HepG2 (cell line): ENCODE results near the gene IL6R. TPM values are rescaled to one million over a fixed set of nuclear protein-coding genes. Genes with fewer than 3 reads are reported as not detected.

Experiments used
- ATAC-seq: fragments of 200-7000 bp; cut with Tn5 transposase; 3 replicates; pipeline ENCODE4 v1.9.1; 2020; ENCODE audit warnings: mild to moderate bottlenecking, moderate library complexity
- BruUV-seq: library from RNA; stranded (reverse); fragments of 400-500 nt; replicated peaks from 2 replicates; lab custom pipeline; 2021; lab: Mats Ljungman, UMichigan
- CTCF ChIA-PET: fragments of 300-600 bp; formaldehyde crosslinking; extraction: SDS; loops from one replicate; lab custom pipeline; 2021; ENCODE audit warnings: low total read pairs, inconsistent platforms, low intra/inter-chr PET ratio; lab: Yijun Ruan, JAX
- POLR2A ChIA-PET: fragments of 350-600 bp; sonication (Branson Sonifier 250); formaldehyde crosslinking; loops from one replicate; lab custom pipeline; 2020; ENCODE audit warnings: antibody characterized with exemption, inconsistent platforms; lab: Yijun Ruan, JAX
- DNase-seq: peaks from one replicate; pipeline ENCODE4 v3.0.0-alpha.2; 2015; ENCODE audit warnings: low spot score
- FAIRE-seq: peaks from 3 replicates; lab custom pipeline; 2011; peaks lifted over from hg19 to GRCh38; lab: Jason Lieb, UNC
- H2AFZ ChIP-seq: one replicate; pipeline ENCODE4 v1.6.1; 2011; ENCODE audit warnings: low read length, inconsistent platforms
- H3K27ac ChIP-seq: fragments of 300-600 bp; 3 replicates; pipeline ENCODE4 v1.8.0; 2011; ENCODE audit warnings: mixed run types, mild to moderate bottlenecking, mixed read lengths, low read length, inconsistent platforms; ENCODE audit not compliant: insufficient read depth; ENCODE audit errors: extremely low read length
- H3K27me3 ChIP-seq, 2 experiments: fragments of 200-600 bp in 1 of 2; 2 replicates in 1 of 2; 3 replicates in 1 of 2; pipeline versions ENCODE4 v1.6.0 to v1.8.0; 2011; ENCODE audit warnings: low read length in 2 of 2, mild to moderate bottlenecking in 2 of 2, moderate library complexity in 2 of 2, inconsistent platforms in 1 of 2; ENCODE audit not compliant: insufficient read depth in 2 of 2, control insufficient read depth in 1 of 2
- H3K36me3 ChIP-seq, 2 experiments: fragments of 200-600 bp in 1 of 2; replicated peaks in 1 of 2; 2 replicates in 1 of 2; 3 replicates in 1 of 2; pipeline versions ENCODE4 v1.5.1 to v1.8.0; 2011; ENCODE audit warnings: low read length in 2 of 2, inconsistent platforms in 1 of 2; ENCODE audit not compliant: insufficient read depth in 2 of 2, control insufficient read depth in 1 of 2
- H3K4me1 ChIP-seq: 2 replicates; pipeline ENCODE4 v1.5.1; 2012; ENCODE audit warnings: low read length, inconsistent platforms; ENCODE audit not compliant: insufficient read depth
- H3K4me2 ChIP-seq: 2 replicates; pipeline ENCODE4 v1.6.0; 2011; ENCODE audit warnings: low read depth, low read length, inconsistent platforms
- H3K4me3 ChIP-seq, 3 experiments: fragments of 200-600 bp in 1 of 3; sonication (generic), shearing (Covaris generic) in 1 of 3; replicated peaks in 1 of 3; 2 replicates each; pipeline ENCODE4 v1.5.1; 2011 to 2016; ENCODE audit warnings: low read length in 3 of 3, inconsistent platforms in 2 of 3, low read depth in 2 of 3, mild to moderate bottlenecking in 2 of 3, control low read depth in 1 of 3, mixed read lengths in 1 of 3; ENCODE audit not compliant: insufficient read depth in 1 of 3
- H3K79me2 ChIP-seq: one replicate; pipeline ENCODE4 v1.6.1; 2011; ENCODE audit warnings: low read length, inconsistent platforms; ENCODE audit not compliant: insufficient read depth
- H3K9ac ChIP-seq: 2 replicates; pipeline ENCODE4 v1.6.0; 2011; ENCODE audit warnings: mild to moderate bottlenecking, low read depth, low read length, inconsistent platforms; ENCODE audit not compliant: insufficient read depth
- H3K9me3 ChIP-seq: 2 replicates; pipeline ENCODE4 v1.5.1; 2012; ENCODE audit warnings: mild to moderate bottlenecking, low read length
- H4K20me1 ChIP-seq: 2 replicates; pipeline ENCODE4 v1.6.0; 2011; ENCODE audit warnings: inconsistent platforms, mild to moderate bottlenecking, low read length, moderate library complexity; ENCODE audit not compliant: insufficient read depth
- ATAD3A ChIP-seq: sonication (generic); formaldehyde crosslinking; IDR thresholded peaks from 2 replicates; pipeline ENCODE4 v1.4.0; 2020; ENCODE audit warnings: missing genetic modification reagents
- CEBPG ChIP-seq: IDR thresholded peaks from 2 replicates; pipeline ENCODE4 v1.6.1; 2016
- HOXA3 ChIP-seq: sonication (generic); formaldehyde crosslinking; IDR thresholded peaks from 2 replicates; pipeline ENCODE4 v1.5.0; 2020; ENCODE audit warnings: missing genetic modification reagents
- JUND ChIP-seq: sonication (generic); formaldehyde crosslinking; IDR thresholded peaks from 2 replicates; pipeline ENCODE4 v1.8.0; 2022; ENCODE audit warnings: mild to moderate bottlenecking, missing genetic modification reagents
- KLF11 ChIP-seq: IDR thresholded peaks from 2 replicates; pipeline ENCODE4 v1.6.1; 2016; ENCODE audit warnings: missing compliant biosample characterization
- MEF2D ChIP-seq: sonication (generic); formaldehyde crosslinking; IDR thresholded peaks from 2 replicates; pipeline ENCODE4 v1.5.1; 2020; ENCODE audit warnings: mild to moderate bottlenecking, missing genetic modification reagents
- MXD4 ChIP-seq: IDR thresholded peaks from 2 replicates; pipeline ENCODE4 v1.6.1; 2016; ENCODE audit warnings: mild to moderate bottlenecking, missing biosample characterization, missing genetic modification reagents
- NR2F6 ChIP-seq, 2 experiments: IDR thresholded peaks; 2 replicates each; pipeline ENCODE4 v1.6.1; 2016; ENCODE audit warnings: antibody characterized with exemption in 1 of 2, mild to moderate bottlenecking in 1 of 2
- SMAD1 ChIP-seq: sonication (generic); formaldehyde crosslinking; IDR thresholded peaks from 2 replicates; pipeline ENCODE4 v1.4.0; 2020; ENCODE audit warnings: missing genetic modification reagents, low read depth, mild to moderate bottlenecking, borderline replicate concordance
- SMAD9 ChIP-seq: sonication (generic); formaldehyde crosslinking; IDR thresholded peaks from 2 replicates; pipeline ENCODE4 v1.5.1; 2020; ENCODE audit warnings: mild to moderate bottlenecking, missing genetic modification reagents
- ZBTB38 ChIP-seq: sonication (generic); formaldehyde crosslinking; IDR thresholded peaks from 2 replicates; pipeline ENCODE4 v1.5.1; 2020; ENCODE audit warnings: mild to moderate bottlenecking, missing genetic modification reagents
- ZNF101 ChIP-seq: sonication (generic); formaldehyde crosslinking; IDR thresholded peaks from 2 replicates; pipeline ENCODE4 v1.4.0; 2020; ENCODE audit warnings: mild to moderate bottlenecking, low read depth, missing genetic modification reagents, borderline replicate concordance
- ZNF24 ChIP-seq: fragments of 450-650 bp; IDR thresholded peaks from 2 replicates; pipeline ENCODE4 v1.6.1; 2017; ENCODE audit warnings: antibody characterized with exemption, mild to moderate bottlenecking
- ZNF674 ChIP-seq: sonication (generic); formaldehyde crosslinking; IDR thresholded peaks from 2 replicates; pipeline ENCODE4 v1.5.0; 2020; ENCODE audit warnings: low read depth, mild to moderate bottlenecking, missing genetic modification reagents
- ZNF703 ChIP-seq: sonication (generic); formaldehyde crosslinking; IDR thresholded peaks from 2 replicates; pipeline ENCODE4 v1.5.1; 2020; ENCODE audit warnings: missing genetic modification reagents, mild to moderate bottlenecking, moderate library complexity, borderline replicate concordance
- ZNF773 ChIP-seq: sonication (generic); formaldehyde crosslinking; IDR thresholded peaks from 2 replicates; pipeline ENCODE4 v1.4.0; 2020; ENCODE audit warnings: missing genetic modification reagents, borderline replicate concordance
- ZNF790 ChIP-seq: sonication (generic); formaldehyde crosslinking; IDR thresholded peaks from 2 replicates; pipeline ENCODE4 v1.8.0; 2022; ENCODE audit warnings: missing genetic modification reagents, mild to moderate bottlenecking, borderline replicate concordance
- WGBS: methylation state at CpG from one replicate; pipeline ENCODE4 v1.1.6; 2017; ENCODE audit warnings: low lambda C conversion rate; 5-methylcytosine and 5-hydroxymethylcytosine counted together
- in situ Hi-C: cut with HindIII; loops from 2 replicates; pipeline ENCODE4 v1.10.0; 2017; ENCODE audit warnings: low pct_unique_long_range_greater_than_20kb; ENCODE audit not compliant: extremely low pct_ligation_motif_present
- intact Hi-C: fragments of 100-400 bp; cut with micrococcal nuclease; formaldehyde crosslinking; loops from one replicate; pipeline ENCODE4 v1.10.0; 2022; ENCODE audit not compliant: unreplicated experiment
- polyA plus RNA-seq, 8 experiments: library from polyadenylated mRNA; depleted of rRNA in 3 of 8; stranded (reverse) in 7 of 8; unstranded in 1 of 8; fragments of >200 nt; fragmentation: Illumina TruSeq in 4 of 8; extraction: Trizol in 4 of 8; gene quantifications; 2 replicates each; pipeline versions ENCODE4 v1.2.1 to v1.2.3, GENCODE V29; 2011 to 2016; ENCODE audit warnings: low read depth in 4 of 8, missing spikeins in 1 of 8, mixed read lengths in 1 of 8; ENCODE audit not compliant: insufficient read depth in 1 of 8
- total RNA-seq, 5 experiments: library from RNA; depleted of rRNA; stranded (reverse); fragments of >200 nt; fragmentation: Illumina TruSeq; extraction: Trizol; gene quantifications; 2 replicates each; pipeline ENCODE4 v1.2.3, GENCODE V29; 2016; ENCODE audit warnings: low read depth in 1 of 5
- TF ChIP-seq, protein P1 (sequence below): sonication (generic); formaldehyde crosslinking; IDR thresholded peaks from 2 replicates; pipeline ENCODE4 v1.5.1; 2020; ENCODE audit warnings: mild to moderate bottlenecking, missing genetic modification reagents, moderate library complexity
- TF ChIP-seq, protein P2 (sequence below): sonication (generic); formaldehyde crosslinking; IDR thresholded peaks from 2 replicates; pipeline ENCODE4 v1.8.0; 2022; ENCODE audit warnings: mild to moderate bottlenecking, missing genetic modification reagents; ENCODE audit not compliant: insufficient replicate concordance
- TF ChIP-seq, protein P3 (sequence below): sonication (generic); formaldehyde crosslinking; conservative IDR thresholded peaks from 2 replicates; pipeline ENCODE4 v1.5.0; 2020; ENCODE audit warnings: missing genetic modification reagents

The IL6R gene
- total and polyA plus RNA-seq, 2 of the 13 experiments (the other 11 are each of a cell fraction or from before 2014, with no cell fraction given) = 5.0 to 24.5 TPM

DNA sequence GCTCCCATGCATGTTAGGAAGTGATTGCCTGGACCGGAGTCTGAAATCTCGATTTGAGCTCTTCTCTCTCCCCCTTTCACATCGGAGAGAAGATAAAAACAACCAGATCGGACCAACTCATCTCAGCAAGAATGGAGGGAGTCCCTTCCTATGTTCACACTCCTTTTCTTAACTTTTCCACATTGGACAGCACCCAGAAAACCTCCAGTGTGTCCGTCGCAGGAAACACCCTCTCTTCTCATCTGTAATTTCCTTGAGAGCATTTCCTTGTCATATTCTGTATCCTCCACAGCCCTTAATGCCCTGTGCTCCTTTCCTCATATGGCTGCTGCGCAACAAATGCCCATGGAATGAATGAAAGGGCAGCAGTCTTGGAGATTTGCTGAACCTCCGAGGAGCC lies 95.4 kb downstream of the IL6R start (continued):
- no peak for TF ChIP-seq JUND (CRISPR knock-in tag)
- TF ChIP-seq MXD4 (CRISPR knock-in tag) = no peak
- no peak for TF ChIP-seq ZNF674 (CRISPR knock-in tag)
- no peak for TF ChIP-seq ZNF703 (CRISPR knock-in tag)
- TF ChIP-seq ZNF790 (CRISPR knock-in tag) = no peak
- no peak for TF ChIP-seq ZNF773 (CRISPR knock-in tag)

DNA sequence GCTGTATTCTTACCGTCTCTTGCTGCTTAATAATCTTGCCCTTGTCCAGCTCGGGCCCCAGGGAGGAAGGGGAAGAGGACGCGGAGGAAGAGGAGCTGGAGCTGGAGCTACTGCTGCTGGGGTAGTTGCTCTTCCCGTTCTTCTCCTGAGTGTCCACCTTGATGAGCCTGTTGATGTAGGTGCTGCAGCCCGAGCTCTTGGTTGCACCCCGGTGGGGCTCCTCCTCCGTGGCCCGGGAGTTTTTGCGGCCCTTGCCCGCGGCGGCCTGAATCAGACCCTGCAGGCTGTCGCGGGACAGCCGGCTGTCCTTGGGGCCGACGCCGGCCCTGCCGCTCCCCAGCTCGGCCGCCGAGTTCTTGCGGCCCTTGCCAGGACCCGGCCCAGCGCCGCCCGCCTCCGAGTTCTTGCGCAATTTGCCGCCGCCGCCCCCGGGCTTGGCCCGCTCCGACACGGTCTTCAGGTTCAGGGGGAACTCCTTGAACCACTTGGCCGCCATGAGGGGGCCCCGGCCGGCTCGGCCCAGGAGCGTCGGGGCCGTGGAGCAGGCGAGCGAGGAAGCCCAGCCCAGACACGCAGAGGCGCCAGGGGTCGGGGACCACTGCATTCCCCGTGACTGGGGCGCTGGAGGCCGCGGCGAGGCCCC lies 96.4 kb downstream of the IL6R start:
- H3K27ac ChIP-seq = no peak overlapping the region
- BruUV-seq = no TSS peak
- whole genome bisulfite sequencing = 65% methylated on average over 4 of the region's 54 CpGs
- no peak for DNase-seq
- H3K4me3 ChIP-seq = peak overlapping the region in 1 of 3 experiments; percentile 52; a peak in 1 of 6 replicates
- no peaks in the 10 kb centered on the region for H3K79me2 ChIP-seq
- peak; percentile 76 for ATAC-seq
- no peak overlapping the region for H3K9ac ChIP-seq
- FAIRE-seq = no peak
- no peaks in the 10 kb centered on the region for H4K20me1 ChIP-seq
- ChIA-PET CTCF (no interaction called here), POLR2A (no interaction called here)
- intact Hi-C loops (no loop called here), in situ Hi-C loops (no loop called here)
- H3K36me3 ChIP-seq = no peaks in the 10 kb centered on the region
- peaks cover 5% of the 10 kb centered on the region; the same call in 1 of the 2 replicates for H3K9me3 ChIP-seq
- H3K4me1 ChIP-seq = peaks cover 8% of the 10 kb centered on the region
- H3K4me2 ChIP-seq = peak overlapping the region; percentile 36
- peaks cover 4 to 20% of the 10 kb centered on the region in 2 experiments for H3K27me3 ChIP-seq
- H2AFZ ChIP-seq = no peak overlapping the region
- no peak for TF ChIP-seq SMAD1
- TF ChIP-seq ZNF24 = no peak
- no peak for TF ChIP-seq ZBTB38 (CRISPR knock-in tag)
- TF ChIP-seq HOXA3 (CRISPR knock-in tag) = no peak
- TF ChIP-seq KLF11 (CRISPR knock-in tag) = no peak
- no peak for TF ChIP-seq SMAD9 (CRISPR knock-in tag)
- TF ChIP-seq, protein P1, sequence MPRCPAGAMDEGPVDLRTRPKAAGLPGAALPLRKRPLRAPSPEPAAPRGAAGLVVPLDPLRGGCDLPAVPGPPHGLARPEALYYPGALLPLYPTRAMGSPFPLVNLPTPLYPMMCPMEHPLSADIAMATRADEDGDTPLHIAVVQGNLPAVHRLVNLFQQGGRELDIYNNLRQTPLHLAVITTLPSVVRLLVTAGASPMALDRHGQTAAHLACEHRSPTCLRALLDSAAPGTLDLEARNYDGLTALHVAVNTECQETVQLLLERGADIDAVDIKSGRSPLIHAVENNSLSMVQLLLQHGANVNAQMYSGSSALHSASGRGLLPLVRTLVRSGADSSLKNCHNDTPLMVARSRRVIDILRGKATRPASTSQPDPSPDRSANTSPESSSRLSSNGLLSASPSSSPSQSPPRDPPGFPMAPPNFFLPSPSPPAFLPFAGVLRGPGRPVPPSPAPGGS (CRISPR knock-in tag) = no peak
- TF ChIP-seq, protein P2, sequence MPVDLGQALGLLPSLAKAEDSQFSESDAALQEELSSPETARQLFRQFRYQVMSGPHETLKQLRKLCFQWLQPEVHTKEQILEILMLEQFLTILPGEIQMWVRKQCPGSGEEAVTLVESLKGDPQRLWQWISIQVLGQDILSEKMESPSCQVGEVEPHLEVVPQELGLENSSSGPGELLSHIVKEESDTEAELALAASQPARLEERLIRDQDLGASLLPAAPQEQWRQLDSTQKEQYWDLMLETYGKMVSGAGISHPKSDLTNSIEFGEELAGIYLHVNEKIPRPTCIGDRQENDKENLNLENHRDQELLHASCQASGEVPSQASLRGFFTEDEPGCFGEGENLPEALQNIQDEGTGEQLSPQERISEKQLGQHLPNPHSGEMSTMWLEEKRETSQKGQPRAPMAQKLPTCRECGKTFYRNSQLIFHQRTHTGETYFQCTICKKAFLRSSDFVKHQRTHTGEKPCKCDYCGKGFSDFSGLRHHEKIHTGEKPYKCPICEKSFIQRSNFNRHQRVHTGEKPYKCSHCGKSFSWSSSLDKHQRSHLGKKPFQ = no peak
- TF ChIP-seq, protein P3, sequence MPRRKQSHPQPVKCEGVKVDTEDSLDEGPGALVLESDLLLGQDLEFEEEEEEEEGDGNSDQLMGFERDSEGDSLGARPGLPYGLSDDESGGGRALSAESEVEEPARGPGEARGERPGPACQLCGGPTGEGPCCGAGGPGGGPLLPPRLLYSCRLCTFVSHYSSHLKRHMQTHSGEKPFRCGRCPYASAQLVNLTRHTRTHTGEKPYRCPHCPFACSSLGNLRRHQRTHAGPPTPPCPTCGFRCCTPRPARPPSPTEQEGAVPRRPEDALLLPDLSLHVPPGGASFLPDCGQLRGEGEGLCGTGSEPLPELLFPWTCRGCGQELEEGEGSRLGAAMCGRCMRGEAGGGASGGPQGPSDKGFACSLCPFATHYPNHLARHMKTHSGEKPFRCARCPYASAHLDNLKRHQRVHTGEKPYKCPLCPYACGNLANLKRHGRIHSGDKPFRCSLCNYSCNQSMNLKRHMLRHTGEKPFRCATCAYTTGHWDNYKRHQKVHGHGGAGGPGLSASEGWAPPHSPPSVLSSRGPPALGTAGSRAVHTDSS = no peak
- TF ChIP-seq NR2F6 (IDR thresholded peaks at IDR 0.05) = no peak
- TF ChIP-seq NR2F6 (CRISPR knock-in tag; IDR thresholded peaks at IDR 0.05) = no peak
- peak; percentile 63 for TF ChIP-seq CEBPG (CRISPR knock-in tag)
- no peak for TF ChIP-seq ATAD3A (CRISPR knock-in tag)
- no peak for TF ChIP-seq ZNF101 (CRISPR knock-in tag)
- TF ChIP-seq MEF2D (CRISPR knock-in tag) = no peak
